Esophagus squamous epithelium (tissue), 5 donors: ENCODE data around the gene FARP2. TPM values are rescaled to one million over a fixed set of nuclear protein-coding genes. Genes with fewer than 3 reads are reported as not detected.

Experiments
- DNase-seq: peaks from one replicate; lab custom pipeline; 2025; lab: John Stamatoyannopoulos, UW
- H3K27ac ChIP-seq, 4 donors: fragments of 200-600 bp; sonication (generic); one replicate each; pipeline ENCODE4 v1.5.1; 2016 to 2019; ENCODE audit warnings: mild to moderate bottlenecking in 1 of 4
- H3K27me3 ChIP-seq, 4 donors: fragments of 200-600 bp; sonication (generic); 1 replicate in 3 of 4; 2 replicates in 1 of 4; pipeline versions ENCODE4 v1.5.1 to v1.6.0; 2017 to 2021; ENCODE audit warnings: antibody characterized with exemption in 1 of 4
- H3K36me3 ChIP-seq, 3 donors: fragments of 200-600 bp; sonication (generic); one replicate each; pipeline ENCODE4 v1.5.1; 2016 to 2019
- H3K4me1 ChIP-seq, 3 donors: fragments of 200-600 bp; sonication (generic); one replicate each; pipeline ENCODE4 v1.5.1; 2017 to 2019
- H3K4me3 ChIP-seq, 4 donors: fragments of 200-600 bp; sonication (generic); 1 replicate in 3 of 4; 2 replicates in 1 of 4; pipeline ENCODE4 v1.5.1; 2016 to 2019; ENCODE audit warnings: mild to moderate bottlenecking in 2 of 4, moderate library complexity in 1 of 4
- H3K9me3 ChIP-seq, 3 donors: fragments of 200-600 bp; sonication (generic); one replicate each; pipeline ENCODE4 v1.5.1; 2016 to 2019
- CTCF ChIP-seq, 6 experiments: fragments of 450-650 bp in 4 of 6; fragments of 200-600 bp in 2 of 6; sonication (generic) in 2 of 6; IDR thresholded peaks; one replicate each; pipeline ENCODE4 v1.5.1; 2016 to 2019; ENCODE audit warnings: antibody characterized with exemption in 6 of 6, mild to moderate bottlenecking in 4 of 6, moderate library complexity in 4 of 6
- POLR2A ChIP-seq, 4 donors: fragments of 450-650 bp; IDR thresholded peaks; one replicate each; pipeline ENCODE4 v1.6.1; 2017; ENCODE audit warnings: antibody characterized with exemption in 4 of 4, mild to moderate bottlenecking in 4 of 4, moderate library complexity in 3 of 4
- WGBS, 2 donors: methylation state at CpG; one replicate each; pipeline ENCODE4 v1.1.5; 2018; 5-methylcytosine and 5-hydroxymethylcytosine counted together
- intact Hi-C: fragments of 100-400 bp; cut with DNase I; formaldehyde crosslinking; loops from one replicate; pipeline ENCODE4 v1.15.0; 2022
- total RNA-seq, 4 donors: library from RNA; depleted of rRNA; stranded (reverse); fragments of >200 nt; gene quantifications; one replicate each; pipeline ENCODE4 v1.1.0, GENCODE V29; 2016
- donor health status: DM: yes; HTN: yes; CAD: no.

The FARP2 gene
- total RNA-seq, 4 donors from 2014 or later, result 20.8 to 41.8 (median 37.1) TPM

DNA sequence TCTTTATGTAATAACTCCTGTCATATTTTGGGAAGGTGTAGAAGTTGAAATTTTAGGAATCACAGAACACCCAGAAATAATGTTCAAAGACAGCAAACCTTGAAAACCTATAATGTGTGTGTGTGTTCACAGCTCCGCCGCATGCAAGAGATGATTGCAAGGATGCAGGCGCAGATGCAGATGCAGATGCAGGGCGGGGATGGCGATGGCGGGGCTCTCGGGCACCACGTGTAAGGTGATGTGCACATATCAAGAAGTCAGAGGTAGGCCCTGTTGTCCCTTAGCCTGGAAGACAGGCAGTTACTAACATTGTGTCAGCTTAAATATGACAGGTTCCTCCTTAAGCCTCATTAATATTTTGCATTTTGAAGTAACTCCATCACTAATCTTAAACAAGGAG is 6.1 kb upstream of the FARP2 start:
- no peak for DNase-seq
- H3K9me3 ChIP-seq, result no peaks in the 10 kb centered on the region
- H3K27ac ChIP-seq, result no peak overlapping the region
- WGBS, 2 donors, result 89 to 92% methylated on average over 8 of the region's 8 CpGs
- TF ChIP-seq POLR2A (IDR thresholded peaks at IDR 0.05), result no peak
- no peak for TF ChIP-seq CTCF (IDR thresholded peaks at IDR 0.05)
- intact Hi-C loops, result no loop called here
- peaks cover 24 to 99% (median 53%) of the 10 kb centered on the region in 3 donors for H3K36me3 ChIP-seq
- H3K4me3 ChIP-seq, result no peak overlapping the region
- H3K27me3 ChIP-seq, result no peaks in the 10 kb centered on the region
- H3K4me1 ChIP-seq, result peaks cover 0 to 8% (median 0%) of the 10 kb centered on the region in 3 donors

DNA sequence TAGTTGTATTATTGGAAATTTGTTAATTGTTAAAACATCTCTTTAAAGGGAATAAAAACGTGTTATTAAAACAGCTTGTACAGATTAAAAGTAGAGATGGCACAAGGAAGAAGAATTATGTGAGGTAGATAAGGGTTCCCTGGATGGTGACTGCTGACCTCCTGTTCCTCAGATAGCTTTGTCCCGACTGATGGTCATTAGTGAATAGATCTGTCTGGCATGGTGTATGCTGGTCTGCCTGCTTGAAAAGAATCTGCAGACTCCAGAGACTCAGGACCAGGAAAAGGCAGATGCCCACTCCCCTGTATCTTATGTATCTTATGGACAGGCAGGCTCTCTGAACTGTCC is 5.6 kb upstream of the FARP2 start:
- intact Hi-C loops, result no loop called here
- peaks cover 24 to 93% (median 47%) of the 10 kb centered on the region in 3 donors for H3K36me3 ChIP-seq
- no peaks in the 10 kb centered on the region for H3K27me3 ChIP-seq
- no peak overlapping the region for H3K4me3 ChIP-seq
- no peak for DNase-seq
- H3K4me1 ChIP-seq, result peaks cover 0 to 12% (median 3%) of the 10 kb centered on the region in 3 donors
- H3K27ac ChIP-seq, result no peak overlapping the region
- TF ChIP-seq POLR2A (IDR thresholded peaks at IDR 0.05), result no peak
- no peak for TF ChIP-seq CTCF (IDR thresholded peaks at IDR 0.05)
- 77 to 87% methylated on average over 2 of the region's 2 CpGs for WGBS, 2 donors
- H3K9me3 ChIP-seq, result no peaks in the 10 kb centered on the region

- TF ChIP-seq CTCF (IDR thresholded peaks at IDR 0.05) (no peak), POLR2A (IDR thresholded peaks at IDR 0.05) (no peak)
- WGBS, 2 donors, result 75 to 76% methylated on average over 9 of the region's 9 CpGs
- H3K9me3 ChIP-seq, result no peaks in the 10 kb centered on the region
- H3K4me1 ChIP-seq, result peaks cover 0 to 12% (median 3%) of the 10 kb centered on the region in 3 donors
- H3K36me3 ChIP-seq, result peaks cover 24 to 88% (median 43%) of the 10 kb centered on the region in 3 donors
- no peak overlapping the region for H3K27ac ChIP-seq
- DNase-seq, result no peak
- intact Hi-C loops, result no loop called here
- H3K27me3 ChIP-seq, result no peaks in the 10 kb centered on the region
- no peak overlapping the region for H3K4me3 ChIP-seq
Measured at GRCh38 chr2:241350878-241351639, 5.0 kb upstream of the FARP2 start.

- intact Hi-C loops, result no loop called here
- H3K4me3 ChIP-seq, result no peak overlapping the region
- no peak overlapping the region for H3K27ac ChIP-seq
- no peaks in the 10 kb centered on the region for H3K27me3 ChIP-seq
- H3K36me3 ChIP-seq, result peaks cover 24 to 82% (median 38%) of the 10 kb centered on the region in 3 donors
- 67 to 75% methylated on average over 3 of the region's 3 CpGs for whole genome bisulfite sequencing, 2 donors
- peaks cover 0 to 14% (median 3%) of the 10 kb centered on the region in 3 donors for H3K4me1 ChIP-seq
- DNase-seq, result no peak
- no peak for TF ChIP-seq POLR2A (IDR thresholded peaks at IDR 0.05)
- no peak for TF ChIP-seq CTCF (IDR thresholded peaks at IDR 0.05)
- H3K9me3 ChIP-seq, result no peaks in the 10 kb centered on the region
Measured at GRCh38 chr2:241351640-241352031, 4.4 kb upstream of the FARP2 start.

DNA sequence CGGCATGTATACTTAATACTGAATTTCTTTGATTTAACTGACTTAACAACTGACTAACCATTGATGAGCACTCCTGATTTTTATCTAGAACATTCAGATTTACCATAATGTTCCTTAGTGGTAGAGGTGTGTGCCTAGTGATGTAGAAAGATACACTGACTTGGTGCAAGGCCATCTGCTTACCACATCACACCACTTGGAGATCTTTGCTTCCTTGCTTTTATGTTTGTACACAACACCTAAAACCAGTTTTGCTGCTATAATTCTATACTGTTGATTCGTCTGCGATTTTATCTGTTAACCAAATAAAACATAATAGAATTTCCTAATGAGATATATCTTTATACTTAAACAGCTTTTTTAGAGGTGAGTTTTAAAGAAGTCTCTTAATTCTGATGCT is 3.9 kb upstream of the FARP2 start:
- TF ChIP-seq CTCF (IDR thresholded peaks at IDR 0.05) (no peak), POLR2A (IDR thresholded peaks at IDR 0.05) (no peak)
- intact Hi-C loops, result no loop called here
- Histone ChIP-seq H3K9me3 (no peaks in the 10 kb centered on the region), H3K4me1 (peaks cover 0 to 20% (median 6%) of the 10 kb centered on the region in 3 donors), H3K27ac (no peak overlapping the region), H3K4me3 (no peak overlapping the region), H3K27me3 (no peaks in the 10 kb centered on the region), H3K36me3 (peaks cover 24 to 76% (median 32%) of the 10 kb centered on the region in 3 donors)
- no peak for DNase-seq
- 77 to 82% methylated on average over 3 of the region's 3 CpGs for WGBS, 2 donors
